ENCODE measurements around the gene TTC28. TPM values are rescaled to one million over a fixed set of nuclear protein-coding genes. Genes with fewer than 3 reads are reported as not detected.

Gene TTC28
- total RNA-seq, 3 donors from 2014 or later = 9.6 to 32.3 (median 13.2) TPM

DNA sequence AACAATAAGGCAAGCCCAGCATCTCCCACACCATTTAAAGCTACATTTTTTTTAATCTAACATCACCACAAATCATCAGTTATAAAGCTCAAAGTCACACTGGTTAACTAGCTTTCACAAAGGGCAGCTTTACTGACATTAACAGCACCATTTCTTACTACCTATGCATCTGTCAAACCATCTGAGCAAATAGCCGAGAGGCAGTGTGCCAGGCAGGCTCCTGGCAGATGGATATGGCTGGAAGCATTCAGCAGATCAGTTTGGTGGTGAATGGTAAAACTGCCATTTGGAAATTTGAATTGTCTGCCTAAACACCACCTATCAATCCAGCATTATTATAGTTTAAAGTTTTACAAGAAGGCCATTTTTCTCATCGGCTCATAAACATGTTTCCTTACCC is 131.2 kb downstream of the TTC28 start:
- H3K4me3 ChIP-seq = no peak overlapping the region
- no peaks in the 10 kb centered on the region for H3K4me1 ChIP-seq (ENCODE audit: low read depth)
- no peaks in the 10 kb centered on the region for H3K36me3 ChIP-seq (ENCODE audit: low read depth)
- ATAC-seq (no peak), DNase-seq (no peak)
- no peaks in the 10 kb centered on the region for H3K9me3 ChIP-seq
- no peak for TF ChIP-seq CTCF (IDR thresholded peaks at IDR 0.05)
- intact Hi-C loops (cut with DNase I, micrococcal nuclease) = no loop called here

GRCh38 chr22:28547132-28547842 is 132.4 kb downstream of the TTC28 start:
- DNase-seq (no peak), ATAC-seq (no peak)
- H3K9me3 ChIP-seq = no peaks in the 10 kb centered on the region
- intact Hi-C loops (cut with DNase I, micrococcal nuclease) = no loop called here
- no peaks in the 10 kb centered on the region for H3K36me3 ChIP-seq (ENCODE audit: low read depth)
- no peak for TF ChIP-seq CTCF (IDR thresholded peaks at IDR 0.05)
- no peak overlapping the region for H3K4me3 ChIP-seq
- no peaks in the 10 kb centered on the region for H3K4me1 ChIP-seq (ENCODE audit: low read depth)

DNA sequence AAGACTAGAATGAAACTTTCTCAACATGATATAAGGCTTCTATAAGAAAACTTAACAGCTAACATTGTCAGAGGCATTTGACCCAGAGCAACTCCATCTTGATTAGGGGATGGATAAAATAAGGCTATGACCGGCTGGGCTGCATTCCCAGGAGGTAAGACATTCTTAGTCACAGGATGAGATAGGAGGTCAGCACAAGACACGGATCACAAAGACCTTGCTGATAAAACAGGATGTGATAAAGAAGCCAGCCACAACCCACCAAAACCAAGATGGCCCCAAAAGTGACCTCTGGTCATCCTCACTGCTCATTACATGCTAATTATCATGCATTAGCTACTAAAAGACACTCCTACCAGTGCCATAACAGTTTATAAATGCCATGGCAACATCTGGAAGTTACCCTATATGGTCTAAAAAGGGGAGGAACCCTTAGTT is 135.2 kb downstream of the TTC28 start:
- H3K4me3 ChIP-seq = no peak overlapping the region
- DNase-seq (no peak), ATAC-seq (no peak)
- no peaks in the 10 kb centered on the region for H3K4me1 ChIP-seq (ENCODE audit: low read depth)
- no peaks in the 10 kb centered on the region for H3K9me3 ChIP-seq
- H3K36me3 ChIP-seq (ENCODE audit: low read depth) = no peaks in the 10 kb centered on the region
- no peak for TF ChIP-seq CTCF (IDR thresholded peaks at IDR 0.05)
- intact Hi-C loops (cut with DNase I, micrococcal nuclease) = no loop called here

- no peak for ATAC-seq
- intact Hi-C loops (cut with DNase I, micrococcal nuclease) = no loop called here
- no peak for TF ChIP-seq CTCF (IDR thresholded peaks at IDR 0.05)
- H3K36me3 ChIP-seq (ENCODE audit: low read depth) = no peaks in the 10 kb centered on the region
- DNase-seq = no peak
- H3K9me3 ChIP-seq = no peaks in the 10 kb centered on the region
- H3K4me1 ChIP-seq (ENCODE audit: low read depth) = no peaks in the 10 kb centered on the region
- no peak overlapping the region for H3K4me3 ChIP-seq
Measured at GRCh38 chr22:28542980-28543621, 136.5 kb downstream of the TTC28 start.

- Histone ChIP-seq H3K4me1 (ENCODE audit: low read depth) (no peaks in the 10 kb centered on the region), H3K9me3 (no peaks in the 10 kb centered on the region), H3K36me3 (ENCODE audit: low read depth) (no peaks in the 10 kb centered on the region), H3K4me3 (no peak overlapping the region)
- DNase-seq (no peak), ATAC-seq (no peak)
- intact Hi-C loops (cut with DNase I, micrococcal nuclease) = no loop called here
- no peak for TF ChIP-seq CTCF (IDR thresholded peaks at IDR 0.05)
Measured at GRCh38 chr22:28541137-28541536, 138.5 kb downstream of the TTC28 start.

Measured in mucosa of descending colon (tissue), 3 donors.